HCT116 (cell line): ENCODE results near the gene TRMT2A. TPM values are rescaled to one million over a fixed set of nuclear protein-coding genes. Genes with fewer than 3 reads are reported as not detected.

ENCODE experiments used
- ATAC-seq: fragments of 200-7000 bp; cut with Tn5 transposase; 2 replicates; pipeline ENCODE4 v1.9.1; 2020; ENCODE audit warnings: mild to moderate bottlenecking, moderate library complexity
- BruUV-seq: library from RNA; stranded (reverse); fragments of 400-500 nt; replicated peaks from 2 replicates; lab custom pipeline; 2021; lab: Mats Ljungman, UMichigan
- CTCF ChIA-PET: fragments of 300-600 bp; sonication (Branson Sonifier 250); formaldehyde crosslinking; loops from one replicate; lab custom pipeline; 2021; ENCODE audit warnings: antibody characterized with exemption; lab: Charles Lee
- POLR2A ChIA-PET: fragments of 300-600, 350-600 bp; sonication (Branson Sonifier 250); formaldehyde crosslinking; loops from one replicate; lab custom pipeline; 2021; ENCODE audit warnings: antibody characterized with exemption; lab: Charles Lee
- RAD21 ChIA-PET, 2 experiments: fragments of 300-600 bp; sonication (Branson Sonifier 250); formaldehyde crosslinking; loops; one replicate each; lab custom pipeline; 2023; ENCODE audit warnings: low total read pairs in 2 of 2; ENCODE audit not compliant: uncharacterized antibody in 2 of 2, unreplicated experiment in 2 of 2, low non-redundant PET in 1 of 2; lab: Charles Lee
- DNase-seq: peaks from one replicate; pipeline ENCODE4 v3.0.0-alpha.2; 2010; ENCODE audit warnings: low read depth, low spot score
- H2AFZ ChIP-seq: fragments of 200-600 bp; shearing (Covaris generic), sonication (generic); 2 replicates; pipeline ENCODE4 v1.6.1; 2017; ENCODE audit warnings: low read depth, mixed run types, mixed read lengths, antibody characterized with exemption, low read length; ENCODE audit not compliant: poor library complexity, severe bottlenecking
- H3K27ac ChIP-seq: 2 replicates; pipeline ENCODE4 v1.5.1; 2012; ENCODE audit warnings: low read depth, low read length
- H3K27me3 ChIP-seq: fragments of 200-600 bp; sonication (generic); 2 replicates; pipeline ENCODE4 v1.6.1; 2016; ENCODE audit warnings: mixed run types, low read length, mixed read lengths; ENCODE audit not compliant: insufficient read depth
- H3K36me3 ChIP-seq, 2 experiments: fragments of 200-500 bp in 1 of 2; fragments of 200-600 bp in 1 of 2; sonication (Bioruptor generic) in 1 of 2; sonication (generic) in 1 of 2; 2 replicates each; pipeline versions ENCODE4 v1.5.1 to v1.6.1; 2014 to 2016; ENCODE audit warnings: low read length in 2 of 2, inconsistent platforms in 1 of 2, mixed read lengths in 1 of 2, mixed run types in 1 of 2; ENCODE audit not compliant: insufficient read depth in 2 of 2, control insufficient read depth in 1 of 2
- H3K4me1 ChIP-seq, 2 experiments: fragments of 200-600 bp in 1 of 2; sonication (generic) in 1 of 2; 2 replicates each; pipeline versions ENCODE4 v1.5.1 to v1.6.1; 2012 to 2017; ENCODE audit warnings: low read length in 2 of 2, inconsistent platforms in 1 of 2, mild to moderate bottlenecking in 1 of 2, mixed read lengths in 1 of 2, mixed run types in 1 of 2, moderate library complexity in 1 of 2; ENCODE audit not compliant: insufficient read depth in 2 of 2, control insufficient read depth in 1 of 2
- H3K4me2 ChIP-seq: fragments of 200-600 bp; sonication (generic); 2 replicates; pipeline ENCODE4 v1.6.1; 2017; ENCODE audit warnings: mixed run types, low read length, mixed read lengths
- H3K4me3 ChIP-seq, 2 experiments: fragments of 200-600 bp in 1 of 2; sonication (generic) in 1 of 2; replicated peaks in 1 of 2; 2 replicates each; pipeline ENCODE4 v1.5.1; 2011 to 2016; ENCODE audit warnings: low read length in 2 of 2, control low read depth in 1 of 2, low read depth in 1 of 2, mild to moderate bottlenecking in 1 of 2, mixed read lengths in 1 of 2, mixed run types in 1 of 2
- H3K79me2 ChIP-seq: fragments of 200-600 bp; sonication (generic); 2 replicates; pipeline ENCODE4 v1.6.1; 2017; ENCODE audit warnings: mild to moderate bottlenecking, mixed run types, low read length, moderate library complexity, mixed read lengths; ENCODE audit not compliant: insufficient read depth
- H3K9ac ChIP-seq: fragments of 200-600 bp; sonication (generic); 2 replicates; pipeline ENCODE4 v1.6.1; 2016; ENCODE audit warnings: low read length, mixed read lengths
- H3K9me2 ChIP-seq: fragments of 200-600 bp; sonication (generic), shearing (Covaris generic); 2 replicates; pipeline ENCODE4 v1.6.1; 2017; ENCODE audit warnings: mixed run types, mild to moderate bottlenecking, moderate library complexity; ENCODE audit not compliant: insufficient read depth
- H3K9me3 ChIP-seq, 2 experiments: fragments of 200-500 bp in 1 of 2; fragments of 200-600 bp in 1 of 2; sonication (Bioruptor generic) in 1 of 2; sonication (generic) in 1 of 2; 2 replicates each; pipeline ENCODE4 v1.6.1; 2014 to 2017; ENCODE audit warnings: low read length in 2 of 2, mixed read lengths in 2 of 2, inconsistent platforms in 1 of 2, low read depth in 1 of 2, mild to moderate bottlenecking in 1 of 2, mixed run types in 1 of 2, moderate library complexity in 1 of 2; ENCODE audit not compliant: control insufficient read depth in 1 of 2, insufficient read depth in 1 of 2
- H4K20me1 ChIP-seq: fragments of 200-600 bp; sonication (generic), shearing (Covaris generic); 2 replicates; pipeline ENCODE4 v1.6.1; 2017; ENCODE audit warnings: mixed run types, mild to moderate bottlenecking, moderate library complexity; ENCODE audit not compliant: insufficient read depth
- EGR1 ChIP-seq: IDR thresholded peaks from 2 replicates; pipeline ENCODE4 v1.6.1; 2012; ENCODE audit warnings: low read depth
- ELF1 ChIP-seq: IDR thresholded peaks from 2 replicates; pipeline ENCODE4 v1.6.1; 2012; ENCODE audit warnings: low read depth, borderline replicate concordance
- EZH2 ChIP-seq: fragments of 200-600 bp; sonication (generic); IDR thresholded peaks from 2 replicates; pipeline ENCODE4 v1.6.1; 2017; ENCODE audit warnings: antibody characterized with exemption, mixed run types
- EZH2phosphoT487 ChIP-seq: fragments of 200-600 bp; IDR thresholded peaks from 2 replicates; pipeline ENCODE4 v1.6.1; 2018; ENCODE audit warnings: antibody characterized with exemption, borderline replicate concordance
- FOSL1 ChIP-seq: IDR thresholded peaks from 2 replicates; pipeline ENCODE4 v1.6.1; 2012; ENCODE audit warnings: low read depth
- JUND ChIP-seq: IDR thresholded peaks from 2 replicates; pipeline ENCODE4 v1.6.1; 2012
- POLR2A ChIP-seq: IDR thresholded peaks from 2 replicates; pipeline ENCODE4 v1.7.0; 2011; ENCODE audit warnings: borderline replicate concordance; ENCODE audit not compliant: insufficient read depth, insufficient read length; ENCODE audit errors: extremely low read depth
- POLR2AphosphoS5 ChIP-seq: IDR thresholded peaks from 2 replicates; pipeline ENCODE4 v1.6.1; 2011; ENCODE audit warnings: mild to moderate bottlenecking, low read depth, low read length, moderate library complexity
- RAD21 ChIP-seq: IDR thresholded peaks from 2 replicates; pipeline ENCODE4 v1.6.1; 2012; ENCODE audit warnings: low read depth, mild to moderate bottlenecking
- SRF ChIP-seq: IDR thresholded peaks from 2 replicates; pipeline ENCODE4 v1.6.1; 2012; ENCODE audit warnings: low read depth
- TCF7L2 ChIP-seq: IDR thresholded peaks from 2 replicates; pipeline ENCODE4 v1.7.0; 2011; ENCODE audit warnings: borderline replicate concordance, inconsistent platforms; ENCODE audit not compliant: insufficient read depth, insufficient read length; ENCODE audit errors: extremely low read depth
- YY1 ChIP-seq: IDR thresholded peaks from 2 replicates; pipeline ENCODE4 v1.6.1; 2011; ENCODE audit warnings: low read length, low read depth, moderate library complexity, mild to moderate bottlenecking; ENCODE audit not compliant: insufficient replicate concordance; ENCODE audit errors: extremely low read depth
- intact Hi-C: fragments of 100-400 bp; cut with micrococcal nuclease; formaldehyde crosslinking; loops from 2 replicates; pipeline ENCODE4 v1.10.0; 2022
- total RNA-seq: library from RNA; stranded (reverse); gene quantifications from one replicate; pipeline ENCODE4 v1.2.1, GENCODE V29; 2021; ENCODE audit not compliant: unreplicated experiment
- TF ChIP-seq, protein P1 (sequence below): IDR thresholded peaks from 2 replicates; pipeline ENCODE4 v1.6.1; 2012
- TF ChIP-seq, protein P2 (sequence below): IDR thresholded peaks from 2 replicates; pipeline ENCODE4 v1.6.1; 2012
- TF ChIP-seq, protein P3 (sequence below), 3 experiments: fragments of 200-600 bp in 1 of 3; sonication (generic) in 1 of 3; IDR thresholded peaks in 2 of 3; conservative IDR thresholded peaks in 1 of 3; 2 replicates each; pipeline ENCODE4 v1.5.1; 2012 to 2017; ENCODE audit warnings: low read depth in 2 of 3, low read length in 2 of 3, antibody characterized with exemption in 1 of 3, borderline replicate concordance in 1 of 3, control low read depth in 1 of 3, mild to moderate bottlenecking in 1 of 3, mixed read lengths in 1 of 3, mixed run types in 1 of 3, moderate library complexity in 1 of 3; ENCODE audit not compliant: insufficient read depth in 1 of 3
- TF ChIP-seq, protein P4 (sequence below): IDR thresholded peaks from 2 replicates; pipeline ENCODE4 v1.6.1; 2011; ENCODE audit warnings: mild to moderate bottlenecking, low read length, moderate library complexity; ENCODE audit not compliant: insufficient replicate concordance; ENCODE audit errors: extremely low read depth

Gene TRMT2A
- total RNA-seq, 1 experiment from 2014 or later, result 67.3 TPM

DNA sequence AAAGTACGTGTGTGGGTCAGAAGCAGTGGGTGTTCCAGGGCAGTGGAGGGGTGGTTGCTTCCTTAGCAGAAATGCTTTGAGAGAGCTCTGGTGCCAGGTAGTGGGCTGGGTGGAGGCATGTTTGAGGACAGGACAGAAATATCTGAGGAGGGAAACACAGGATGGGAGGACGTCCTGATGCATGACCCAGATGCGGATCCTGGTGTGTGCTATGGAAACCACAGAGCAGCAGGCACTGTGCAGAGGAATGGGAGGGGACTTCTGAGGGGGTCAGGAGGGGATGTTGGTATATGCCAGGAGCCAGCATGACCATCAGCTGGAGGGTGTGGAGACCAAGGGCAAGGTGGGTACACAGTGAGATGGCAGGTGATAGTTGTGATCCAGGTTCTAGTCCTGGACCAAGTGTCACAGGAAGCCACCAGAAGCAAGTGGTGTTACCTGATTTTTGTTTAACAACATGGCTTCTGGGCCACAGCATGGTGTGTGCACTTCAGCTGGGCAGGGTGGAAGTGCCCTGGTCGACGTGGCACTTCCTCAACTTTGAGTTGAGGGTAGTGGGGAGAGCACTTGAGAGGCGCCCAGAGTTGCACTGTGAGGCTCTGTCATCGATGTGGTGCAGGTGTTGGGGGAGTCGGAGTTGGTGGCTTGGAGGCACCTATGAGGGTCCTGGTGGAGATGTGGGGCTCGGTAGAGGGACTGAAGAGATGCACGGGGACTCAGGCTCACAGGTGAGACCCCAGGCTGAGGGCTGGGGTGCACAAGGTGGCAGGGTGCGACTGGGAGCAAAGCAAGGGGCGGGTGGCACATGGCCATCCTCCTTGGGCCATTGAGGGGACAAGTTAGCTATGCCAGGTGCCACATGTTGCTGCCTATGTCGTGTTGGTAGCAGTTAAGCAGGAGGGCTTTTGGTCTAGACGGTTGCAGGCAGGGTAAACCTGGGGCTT lies 29.4 kb downstream of the TRMT2A start:
- BruUV-seq, result no TSS peak
- H3K27ac ChIP-seq, result no peak overlapping the region
- DNase-seq (no peak), ATAC-seq (no peak)
- H3K36me3 ChIP-seq, result peaks cover 67 to 78% of the 10 kb centered on the region in 2 experiments
- H3K4me1 ChIP-seq, result peaks cover 4 to 14% of the 10 kb centered on the region in 2 experiments; a peak in 2 of 4 replicates
- no peak overlapping the region for H3K9ac ChIP-seq
- ChIA-PET POLR2A (no interaction called here), RAD21 (no interaction called here), CTCF (no interaction called here)
- H3K4me3 ChIP-seq, result no peak overlapping the region
- peaks cover 90% of the 10 kb centered on the region for H3K79me2 ChIP-seq
- intact Hi-C loops, result loop anchor here (10.0 kb wide), 1 partner anchor 103 kb away; no protein-coding TSS in a partner anchor
- H3K9me3 ChIP-seq, result no peaks in the 10 kb centered on the region
- no peak overlapping the region for H3K4me2 ChIP-seq
- TF ChIP-seq, protein P1, sequence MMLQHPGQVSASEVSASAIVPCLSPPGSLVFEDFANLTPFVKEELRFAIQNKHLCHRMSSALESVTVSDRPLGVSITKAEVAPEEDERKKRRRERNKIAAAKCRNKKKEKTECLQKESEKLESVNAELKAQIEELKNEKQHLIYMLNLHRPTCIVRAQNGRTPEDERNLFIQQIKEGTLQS, result no peak
- TF ChIP-seq, protein P2, sequence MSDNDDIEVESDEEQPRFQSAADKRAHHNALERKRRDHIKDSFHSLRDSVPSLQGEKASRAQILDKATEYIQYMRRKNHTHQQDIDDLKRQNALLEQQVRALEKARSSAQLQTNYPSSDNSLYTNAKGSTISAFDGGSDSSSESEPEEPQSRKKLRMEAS, result no peak
- TF ChIP-seq POLR2A (no peak), EZH2phosphoT487 (no peak), ELF1 (no peak), FOSL1 (no peak), EGR1 (no peak), EZH2 (no peak), JUND (no peak), SRF (no peak), POLR2AphosphoS5 (no peak), YY1 (no peak), RAD21 (no peak), TCF7L2 (no peak)
- TF ChIP-seq, protein P3, sequence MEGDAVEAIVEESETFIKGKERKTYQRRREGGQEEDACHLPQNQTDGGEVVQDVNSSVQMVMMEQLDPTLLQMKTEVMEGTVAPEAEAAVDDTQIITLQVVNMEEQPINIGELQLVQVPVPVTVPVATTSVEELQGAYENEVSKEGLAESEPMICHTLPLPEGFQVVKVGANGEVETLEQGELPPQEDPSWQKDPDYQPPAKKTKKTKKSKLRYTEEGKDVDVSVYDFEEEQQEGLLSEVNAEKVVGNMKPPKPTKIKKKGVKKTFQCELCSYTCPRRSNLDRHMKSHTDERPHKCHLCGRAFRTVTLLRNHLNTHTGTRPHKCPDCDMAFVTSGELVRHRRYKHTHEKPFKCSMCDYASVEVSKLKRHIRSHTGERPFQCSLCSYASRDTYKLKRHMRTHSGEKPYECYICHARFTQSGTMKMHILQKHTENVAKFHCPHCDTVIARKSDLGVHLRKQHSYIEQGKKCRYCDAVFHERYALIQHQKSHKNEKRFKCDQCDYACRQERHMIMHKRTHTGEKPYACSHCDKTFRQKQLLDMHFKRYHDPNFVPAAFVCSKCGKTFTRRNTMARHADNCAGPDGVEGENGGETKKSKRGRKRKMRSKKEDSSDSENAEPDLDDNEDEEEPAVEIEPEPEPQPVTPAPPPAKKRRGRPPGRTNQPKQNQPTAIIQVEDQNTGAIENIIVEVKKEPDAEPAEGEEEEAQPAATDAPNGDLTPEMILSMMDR (IDR thresholded peaks at IDR 0.05 in 2 of 3, conservative IDR thresholded peaks at IDR 0.05 in 1 of 3; ENCODE audit: borderline replicate concordance in 1 of 3, insufficient read depth in 1 of 3, low read depth in 2 of 3, low read length in 2 of 3), result no peak
- TF ChIP-seq, protein P4, sequence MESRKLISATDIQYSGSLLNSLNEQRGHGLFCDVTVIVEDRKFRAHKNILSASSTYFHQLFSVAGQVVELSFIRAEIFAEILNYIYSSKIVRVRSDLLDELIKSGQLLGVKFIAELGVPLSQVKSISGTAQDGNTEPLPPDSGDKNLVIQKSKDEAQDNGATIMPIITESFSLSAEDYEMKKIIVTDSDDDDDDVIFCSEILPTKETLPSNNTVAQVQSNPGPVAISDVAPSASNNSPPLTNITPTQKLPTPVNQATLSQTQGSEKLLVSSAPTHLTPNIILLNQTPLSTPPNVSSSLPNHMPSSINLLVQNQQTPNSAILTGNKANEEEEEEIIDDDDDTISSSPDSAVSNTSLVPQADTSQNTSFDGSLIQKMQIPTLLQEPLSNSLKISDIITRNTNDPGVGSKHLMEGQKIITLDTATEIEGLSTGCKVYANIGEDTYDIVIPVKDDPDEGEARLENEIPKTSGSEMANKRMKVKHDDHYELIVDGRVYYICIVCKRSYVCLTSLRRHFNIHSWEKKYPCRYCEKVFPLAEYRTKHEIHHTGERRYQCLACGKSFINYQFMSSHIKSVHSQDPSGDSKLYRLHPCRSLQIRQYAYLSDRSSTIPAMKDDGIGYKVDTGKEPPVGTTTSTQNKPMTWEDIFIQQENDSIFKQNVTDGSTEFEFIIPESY, result no peak
- no peaks in the 10 kb centered on the region for H3K9me2 ChIP-seq
- peaks cover 11% of the 10 kb centered on the region; the same call in 1 of the 2 replicates for H4K20me1 ChIP-seq
- no peaks in the 10 kb centered on the region for H3K27me3 ChIP-seq
- no peak overlapping the region for H2AFZ ChIP-seq
